H9 (cell line): Measurements from ENCODE around the gene TRIP10. TPM values are rescaled to one million over a fixed set of nuclear protein-coding genes. Genes with fewer than 3 reads are reported as not detected.

ENCODE experiments used
- DNase-seq: peaks from one replicate; pipeline ENCODE4 v3.0.0-alpha.2; 2017
- H2AFZ ChIP-seq: one replicate; pipeline ENCODE4 v1.6.1; 2013; ENCODE audit warnings: mild to moderate bottlenecking, low read length, control low read depth, moderate library complexity
- H2AK5ac ChIP-seq: 2 replicates; pipeline ENCODE4 v1.6.1; 2013; ENCODE audit warnings: low read length, control low read depth, mixed read lengths; ENCODE audit not compliant: insufficient read length
- H2BK120ac ChIP-seq: one replicate; pipeline ENCODE4 v1.6.1; 2013; ENCODE audit warnings: low read depth, mild to moderate bottlenecking, low read length, control low read depth, inconsistent platforms; ENCODE audit not compliant: poor library complexity, severe bottlenecking
- H2BK12ac ChIP-seq: 2 replicates; pipeline ENCODE4 v1.6.1; 2013; ENCODE audit warnings: low read length, control low read depth, mixed read lengths, low read depth; ENCODE audit not compliant: insufficient read length
- H2BK15ac ChIP-seq: 2 replicates; pipeline ENCODE4 v1.6.1; 2013; ENCODE audit warnings: low read depth, low read length, control low read depth
- H2BK20ac ChIP-seq: one replicate; pipeline ENCODE4 v1.6.1; 2013; ENCODE audit warnings: low read depth, mild to moderate bottlenecking, low read length, control low read depth, inconsistent platforms; ENCODE audit not compliant: poor library complexity, severe bottlenecking
- H2BK5ac ChIP-seq: 2 replicates; pipeline ENCODE4 v1.6.1; 2013; ENCODE audit warnings: low read length, control low read depth, mixed read lengths; ENCODE audit not compliant: insufficient read length
- H3K14ac ChIP-seq: 2 replicates; pipeline ENCODE4 v1.6.1; 2013; ENCODE audit warnings: low read length, control low read depth; ENCODE audit not compliant: insufficient read depth
- H3K18ac ChIP-seq: 2 replicates; pipeline ENCODE4 v1.6.1; 2013; ENCODE audit warnings: low read depth, mild to moderate bottlenecking, mixed read lengths, low read length, control low read depth; ENCODE audit not compliant: insufficient read length
- H3K23ac ChIP-seq: 2 replicates; pipeline ENCODE4 v1.6.1; 2013; ENCODE audit warnings: low read length, control low read depth, mixed read lengths, low read depth; ENCODE audit not compliant: insufficient read length
- H3K23me2 ChIP-seq: 2 replicates; pipeline ENCODE4 v1.6.1; 2013; ENCODE audit warnings: low read depth, mild to moderate bottlenecking, mixed read lengths, low read length, control low read depth; ENCODE audit not compliant: insufficient read length, poor library complexity, severe bottlenecking
- H3K27ac ChIP-seq: 2 replicates; pipeline ENCODE4 v1.5.1; 2013; ENCODE audit warnings: low read length, control low read depth, mixed read lengths, low read depth; ENCODE audit not compliant: insufficient read length
- H3K27me3 ChIP-seq: 2 replicates; pipeline ENCODE4 v1.6.1; 2013; ENCODE audit warnings: low read length, control low read depth, inconsistent platforms; ENCODE audit not compliant: insufficient read depth
- H3K4ac ChIP-seq: 2 replicates; pipeline ENCODE4 v1.6.1; 2013; ENCODE audit warnings: low read depth, mild to moderate bottlenecking, control low read depth, inconsistent platforms, low read length, moderate library complexity
- H3K4me1 ChIP-seq: 2 replicates; pipeline ENCODE4 v1.6.1; 2013; ENCODE audit warnings: low read length, control low read depth, inconsistent platforms; ENCODE audit not compliant: insufficient read depth
- H3K4me2 ChIP-seq: 2 replicates; pipeline ENCODE4 v1.6.1; 2013; ENCODE audit warnings: low read length, control low read depth, mixed read lengths; ENCODE audit not compliant: insufficient read length, insufficient read depth
- H3K56ac ChIP-seq: 2 replicates; pipeline ENCODE4 v1.6.1; 2013; ENCODE audit warnings: low read depth, mild to moderate bottlenecking, mixed read lengths, low read length, control low read depth; ENCODE audit not compliant: insufficient read length
- H3K79me1 ChIP-seq: 2 replicates; pipeline ENCODE4 v1.6.1; 2013; ENCODE audit warnings: low read depth, mild to moderate bottlenecking, moderate library complexity, low read length, control low read depth, inconsistent platforms; ENCODE audit not compliant: insufficient read depth, poor library complexity, severe bottlenecking
- H3K79me2 ChIP-seq: 2 replicates; pipeline ENCODE4 v1.6.1; 2013; ENCODE audit warnings: low read length, control low read depth, inconsistent platforms; ENCODE audit not compliant: insufficient read depth
- H3K9ac ChIP-seq: 2 replicates; pipeline ENCODE4 v1.6.1; 2013; ENCODE audit warnings: low read length, control low read depth, mixed read lengths; ENCODE audit not compliant: insufficient read length; ENCODE audit errors: extremely low read depth
- H3K9me3 ChIP-seq: one replicate; pipeline ENCODE4 v1.6.1; 2013; ENCODE audit warnings: low read depth, low read length, inconsistent platforms; ENCODE audit not compliant: control insufficient read depth
- H3T11ph ChIP-seq: one replicate; pipeline ENCODE4 v1.6.1; 2013; ENCODE audit warnings: mild to moderate bottlenecking, low read length, control low read depth, inconsistent platforms
- H4K20me1 ChIP-seq: one replicate; pipeline ENCODE4 v1.6.1; 2013; ENCODE audit not compliant: control insufficient read depth, insufficient read length, insufficient read depth
- H4K5ac ChIP-seq: 2 replicates; pipeline ENCODE4 v1.6.1; 2013; ENCODE audit warnings: low read depth, mild to moderate bottlenecking, mixed read lengths, low read length, control low read depth; ENCODE audit not compliant: insufficient read length
- H4K8ac ChIP-seq: replicated peaks from 2 replicates; pipeline ENCODE4 v1.6.1; 2013; ENCODE audit warnings: low read length, control low read depth, mixed read lengths, low read depth; ENCODE audit not compliant: insufficient read length
- H4K91ac ChIP-seq: 2 replicates; pipeline ENCODE4 v1.6.1; 2013; ENCODE audit warnings: low read depth, mild to moderate bottlenecking, moderate library complexity, mixed read lengths, low read length, control low read depth; ENCODE audit not compliant: insufficient read length
- H3K27ac Mint-ChIP-seq, 3 experiments: 2 replicates in 2 of 3; 3 replicates in 1 of 3; pipeline ENCODE4 v1.8.0; 2020 to 2021; ENCODE audit warnings: mixed read lengths in 3 of 3, mild to moderate bottlenecking in 1 of 3, moderate library complexity in 1 of 3
- H3K27me3 Mint-ChIP-seq: 2 replicates; pipeline ENCODE4 v1.8.0; 2021; ENCODE audit warnings: low read depth, mild to moderate bottlenecking, moderate library complexity, mixed read lengths
- H3K36me3 Mint-ChIP-seq, 3 experiments: 2 replicates in 2 of 3; 3 replicates in 1 of 3; pipeline ENCODE4 v1.8.0; 2020 to 2021; ENCODE audit warnings: low read depth in 3 of 3, mixed read lengths in 3 of 3; ENCODE audit not compliant: insufficient read depth in 1 of 3
- H3K4me1 Mint-ChIP-seq, 2 experiments: 2 replicates each; pipeline ENCODE4 v1.8.0; 2020; ENCODE audit warnings: mixed read lengths in 2 of 2
- H3K4me3 Mint-ChIP-seq, 2 experiments: 2 replicates in 1 of 2; 3 replicates in 1 of 2; pipeline ENCODE4 v1.8.0; 2020 to 2021; ENCODE audit warnings: mild to moderate bottlenecking in 2 of 2, mixed read lengths in 2 of 2, moderate library complexity in 1 of 2
- H3K9me3 Mint-ChIP-seq, 2 experiments: 2 replicates in 1 of 2; 3 replicates in 1 of 2; pipeline ENCODE4 v1.8.0; 2020; ENCODE audit warnings: mild to moderate bottlenecking in 2 of 2, mixed read lengths in 2 of 2, moderate library complexity in 1 of 2
- WGBS: extraction: QIAGEN DNeasy Blood & Tissue Kit; methylation state at CpG from one replicate; pipeline ENCODE4 v1.1.7; 2013; ENCODE audit warnings: missing lambda C conversion rate, low lambda C conversion rate, mixed read lengths; ENCODE audit not compliant: insufficient read length; ENCODE audit errors: extremely low coverage; 5-methylcytosine and 5-hydroxymethylcytosine counted together
- total RNA-seq: library from RNA; stranded (reverse); gene quantifications from 2 replicates; pipeline ENCODE4 v1.2.1, GENCODE V29; 2021
- TF ChIP-seq, protein P1 (sequence below): fragments of 200-600 bp; sonication (generic); conservative IDR thresholded peaks from 3 replicates; pipeline ENCODE4 v1.8.0; 2021; ENCODE audit warnings: antibody characterized with exemption, mild to moderate bottlenecking

TRIP10 gene
- total RNA-seq, 1 experiment from 2014 or later = 56.4 TPM

DNA sequence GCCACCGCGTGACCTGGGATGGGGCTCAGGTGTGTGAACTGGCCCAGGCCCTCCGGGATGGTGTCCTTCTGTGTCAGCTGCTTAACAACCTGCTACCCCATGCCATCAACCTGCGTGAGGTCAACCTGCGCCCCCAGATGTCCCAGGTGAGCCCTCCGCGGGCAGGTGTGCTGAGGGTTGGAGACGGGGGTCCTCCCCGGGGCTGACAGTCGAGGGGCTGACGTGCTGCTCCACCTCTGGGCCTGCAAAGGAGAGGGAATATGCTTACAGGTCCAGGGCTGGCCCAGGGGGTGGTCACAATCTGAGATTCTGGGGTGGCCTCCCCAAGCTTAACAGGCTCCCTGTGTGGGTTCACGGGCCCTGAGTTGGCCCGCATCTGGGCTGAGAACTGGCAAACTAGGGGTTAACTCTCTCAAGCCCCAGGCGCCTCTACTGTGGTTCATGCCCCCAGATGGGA lies 33.4 kb downstream of the TRIP10 start:
- Histone ChIP-seq H2BK12ac (no peak overlapping the region), H3K23me2 (peaks cover 1% of the 10 kb centered on the region), H3K9ac (no peak overlapping the region), H3K56ac (no peak overlapping the region), H2BK15ac (no peak overlapping the region), H3K4ac (no peak overlapping the region), H4K8ac (no peak overlapping the region), H4K20me1 (no peaks in the 10 kb centered on the region), H4K5ac (no peak overlapping the region), H3K18ac (no peak overlapping the region), H2BK20ac (no peak overlapping the region), H3K9me3 (no peaks in the 10 kb centered on the region), H2BK5ac (no peak overlapping the region), H3K23ac (no peak overlapping the region), H3K4me2 (no peak overlapping the region), H3K27me3 (no peaks in the 10 kb centered on the region), H2AFZ (no peak overlapping the region), H3T11ph (no peak overlapping the region), H3K79me1 (no peaks in the 10 kb centered on the region), H2AK5ac (no peak overlapping the region), H3K14ac (no peak overlapping the region), H3K4me1 (no peaks in the 10 kb centered on the region), H3K27ac (no peak overlapping the region), H2BK120ac (no peak overlapping the region), H4K91ac (no peak overlapping the region), H3K79me2 (no peaks in the 10 kb centered on the region)
- Mint-ChIP-seq H3K27me3 (peaks cover 1% of the 10 kb centered on the region; the same call in 1 of the 2 replicates), H3K4me3 (no peak overlapping the region), H3K9me3 (peaks cover 3 to 25% of the 10 kb centered on the region in 2 experiments; a peak in 4 of 5 replicates), H3K4me1 (peaks cover 9 to 10% of the 10 kb centered on the region in 2 experiments; a peak in 3 of 4 replicates), H3K36me3 (no peaks in the 10 kb centered on the region), H3K27ac (no peak overlapping the region; a peak in 1 of 7 replicates)
- TF ChIP-seq, protein P1, sequence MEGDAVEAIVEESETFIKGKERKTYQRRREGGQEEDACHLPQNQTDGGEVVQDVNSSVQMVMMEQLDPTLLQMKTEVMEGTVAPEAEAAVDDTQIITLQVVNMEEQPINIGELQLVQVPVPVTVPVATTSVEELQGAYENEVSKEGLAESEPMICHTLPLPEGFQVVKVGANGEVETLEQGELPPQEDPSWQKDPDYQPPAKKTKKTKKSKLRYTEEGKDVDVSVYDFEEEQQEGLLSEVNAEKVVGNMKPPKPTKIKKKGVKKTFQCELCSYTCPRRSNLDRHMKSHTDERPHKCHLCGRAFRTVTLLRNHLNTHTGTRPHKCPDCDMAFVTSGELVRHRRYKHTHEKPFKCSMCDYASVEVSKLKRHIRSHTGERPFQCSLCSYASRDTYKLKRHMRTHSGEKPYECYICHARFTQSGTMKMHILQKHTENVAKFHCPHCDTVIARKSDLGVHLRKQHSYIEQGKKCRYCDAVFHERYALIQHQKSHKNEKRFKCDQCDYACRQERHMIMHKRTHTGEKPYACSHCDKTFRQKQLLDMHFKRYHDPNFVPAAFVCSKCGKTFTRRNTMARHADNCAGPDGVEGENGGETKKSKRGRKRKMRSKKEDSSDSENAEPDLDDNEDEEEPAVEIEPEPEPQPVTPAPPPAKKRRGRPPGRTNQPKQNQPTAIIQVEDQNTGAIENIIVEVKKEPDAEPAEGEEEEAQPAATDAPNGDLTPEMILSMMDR = no peak
- WGBS = no CpG with 5 or more reads among the region's 14 CpGs
- DNase-seq = no peak
